MM.1S (cell line): ENCODE data around the gene NEK6.

ENCODE experiments used
- CTCF ChIP-seq: fragments of 300-600 bp; sonication (generic); IDR thresholded peaks from 2 replicates; pipeline ENCODE4 v1.5.1; 2016; ENCODE audit warnings: antibody characterized with exemption, low read length, mixed read lengths
- EZH2 ChIP-seq: fragments of 300-600 bp; sonication (generic); optimal IDR thresholded peaks from 2 replicates; pipeline ENCODE3; 2017; ENCODE audit warnings: low read depth, mild to moderate bottlenecking, antibody characterized with exemption, low read length, mixed read lengths
- EZH2phosphoT487 ChIP-seq: fragments of 300-600 bp; sonication (generic); IDR thresholded peaks from 2 replicates; pipeline ENCODE4 v1.6.1; 2018; ENCODE audit warnings: antibody characterized with exemption, low read length

- no peak for TF ChIP-seq CTCF
- TF ChIP-seq EZH2 = no peak
- TF ChIP-seq EZH2phosphoT487 = no peak
These were observed 26.5 kb upstream of the NEK6 start for GRCh38 chr9:124231095-124231737.
